HG02588 (cell line): ENCODE results near the gene FIGNL2.
"Not testable (repeated sequence)": the region's sequence is repeated elsewhere in the genome, so short reads cannot be mapped to it uniquely, and the experiment has no call there.

Experiments
- ATAC-seq: cut with Tn5 transposase; IDR thresholded peaks from one replicate; pipeline ENCODE4 v1.9.1; 2021; ENCODE audit warnings: mild to moderate bottlenecking, moderate library complexity; ENCODE audit not compliant: unreplicated experiment

FIGNL2 gene

GRCh38 chr12:51819736-51820525 is 28.6 kb downstream of the FIGNL2 start:
- no peak for ATAC-seq

DNA sequence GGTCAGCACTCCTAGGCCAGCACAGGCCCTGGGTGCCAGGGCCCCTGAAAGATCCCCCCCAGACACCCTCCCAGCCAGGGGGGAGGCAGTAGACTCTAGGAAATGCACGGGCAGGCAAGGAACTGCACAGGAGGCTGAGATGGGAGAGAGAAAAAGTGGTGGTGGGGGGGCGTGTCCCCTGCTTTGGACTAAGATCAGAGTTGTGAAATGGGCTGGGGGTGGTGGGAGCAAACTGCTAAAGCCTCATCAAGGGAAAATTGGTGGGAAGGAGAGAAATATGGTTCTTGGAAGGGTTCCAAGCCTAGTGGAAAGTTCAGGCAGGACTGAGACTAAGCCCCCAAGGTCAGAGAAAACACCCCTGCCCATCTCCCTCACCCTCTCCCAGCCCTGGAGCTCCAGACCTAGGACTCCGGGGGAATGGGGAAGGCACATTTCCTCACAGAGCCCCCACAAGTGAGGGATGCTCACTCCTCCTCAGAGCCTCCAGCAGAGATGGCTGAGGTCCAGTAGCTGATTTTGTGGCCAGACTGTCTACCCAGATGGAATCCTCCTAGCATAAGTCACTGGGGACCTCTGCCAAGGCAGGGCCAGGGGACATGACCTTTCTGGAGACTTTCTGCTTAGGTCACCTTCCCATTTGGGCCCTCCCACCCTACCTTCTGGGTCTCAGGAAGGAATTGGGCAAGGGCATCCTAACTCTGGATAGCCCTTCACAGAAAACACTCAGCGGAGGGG is 29.8 kb downstream of the FIGNL2 start:
- no peak for ATAC-seq

DNA sequence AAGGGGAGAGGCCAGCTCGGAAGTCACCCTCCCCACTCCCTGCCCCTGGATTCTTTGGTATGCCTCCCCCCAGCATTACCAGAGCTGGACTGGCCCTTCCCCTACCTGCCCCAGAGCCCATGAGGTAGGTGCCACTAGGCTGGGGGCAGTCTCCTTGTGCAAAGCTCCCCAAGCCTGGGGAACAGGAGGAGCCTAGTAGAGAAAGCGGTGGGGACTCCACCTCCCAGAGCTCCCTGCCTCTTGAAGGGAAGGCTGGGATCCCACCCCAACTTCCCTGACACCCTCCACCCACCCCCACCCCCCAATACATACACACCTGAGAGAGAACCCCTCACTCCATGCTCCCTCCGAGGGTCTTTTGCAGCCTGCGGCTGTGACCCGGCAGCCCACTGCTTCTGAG is 30.4 kb downstream of the FIGNL2 start:
- ATAC-seq = no peak

GRCh38 chr12:51817027-51817953 is 31.2 kb downstream of the FIGNL2 start:
- no peak for ATAC-seq

DNA sequence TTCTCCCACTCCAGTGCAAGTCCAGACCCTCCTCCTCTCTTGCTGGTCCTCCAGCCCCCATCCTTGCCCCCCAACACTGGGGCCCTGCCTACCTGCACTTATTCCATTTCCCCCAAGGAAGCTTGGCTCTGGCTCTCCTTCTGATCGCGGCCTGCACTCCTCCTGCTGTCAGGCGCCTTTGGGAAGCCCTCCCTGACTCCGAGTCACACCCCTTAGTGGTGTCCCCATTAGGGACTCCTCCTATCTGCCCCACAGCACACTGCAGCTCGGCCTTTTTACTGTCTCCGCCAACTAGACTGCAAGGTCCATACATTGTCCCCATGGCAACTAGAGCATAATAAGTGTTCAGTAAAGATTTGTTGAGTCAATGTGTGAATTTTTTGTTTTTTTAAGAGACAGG is 32.9 kb downstream of the FIGNL2 start:
- ATAC-seq = no peak

DNA sequence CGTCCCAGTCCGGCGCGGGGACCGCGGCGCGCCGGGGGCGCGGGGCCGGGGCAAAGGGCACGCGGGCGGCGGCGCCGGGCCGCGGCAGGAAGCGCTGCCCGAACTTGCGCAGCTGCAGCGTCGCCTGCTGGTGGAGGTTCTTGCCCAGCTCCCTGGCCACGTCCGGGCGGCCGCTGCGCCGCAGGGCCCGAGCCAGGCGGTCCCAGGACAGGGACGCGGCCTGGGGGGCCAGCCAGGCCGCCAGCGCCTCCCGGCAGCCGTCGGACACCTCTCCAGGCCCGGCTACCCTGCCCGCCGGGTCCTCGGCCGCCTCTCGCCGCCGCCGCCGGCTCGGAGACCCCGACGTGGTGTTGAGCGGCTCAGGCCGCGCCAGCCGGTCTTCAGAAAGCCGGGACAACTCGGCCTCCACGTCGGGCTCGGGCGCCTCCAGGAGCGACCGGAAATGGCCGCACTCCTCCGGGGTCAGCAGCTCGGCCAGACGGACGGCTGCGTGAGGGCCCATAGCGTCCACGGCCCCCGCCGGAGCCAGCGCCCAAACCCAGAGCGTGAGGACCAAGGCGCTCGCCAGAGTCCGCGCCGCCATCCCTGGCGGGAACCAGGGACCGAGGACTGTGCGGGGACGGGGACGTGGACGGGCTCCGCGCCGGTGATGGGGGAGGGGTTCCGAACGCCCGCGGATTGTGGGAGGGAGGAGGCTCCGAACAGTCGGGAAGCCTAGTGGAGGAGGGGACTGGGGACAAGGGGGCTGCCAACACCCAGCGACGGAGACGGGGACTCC is 34.0 kb downstream of the FIGNL2 start:
- ATAC-seq = no peak

DNA sequence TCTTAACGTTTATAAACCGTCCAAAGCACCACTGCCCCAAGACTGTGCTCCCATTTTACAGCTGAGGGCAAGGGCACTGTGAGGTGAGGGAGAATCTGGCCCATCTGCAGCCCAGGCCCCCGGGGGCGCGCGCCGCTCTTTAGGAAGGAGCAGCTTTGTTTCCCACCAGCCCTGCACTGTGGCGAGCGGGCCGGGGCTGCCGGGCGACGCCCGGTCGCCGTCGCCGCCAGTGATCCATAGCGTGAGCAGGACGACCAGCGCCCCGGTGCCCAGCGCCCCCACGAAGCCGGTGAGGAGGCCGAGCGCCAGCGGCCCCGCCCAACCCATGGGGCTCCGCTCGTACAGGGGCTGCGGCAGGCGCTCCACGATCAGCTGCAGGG is 34.6 kb downstream of the FIGNL2 start:
- no peak for ATAC-seq

- no peak for ATAC-seq
Measured at GRCh38 chr12:51812871-51813270, 35.6 kb downstream of the FIGNL2 start.

- ATAC-seq = no peak
Measured at GRCh38 chr12:51811203-51812202, 37.0 kb downstream of the FIGNL2 start.

DNA sequence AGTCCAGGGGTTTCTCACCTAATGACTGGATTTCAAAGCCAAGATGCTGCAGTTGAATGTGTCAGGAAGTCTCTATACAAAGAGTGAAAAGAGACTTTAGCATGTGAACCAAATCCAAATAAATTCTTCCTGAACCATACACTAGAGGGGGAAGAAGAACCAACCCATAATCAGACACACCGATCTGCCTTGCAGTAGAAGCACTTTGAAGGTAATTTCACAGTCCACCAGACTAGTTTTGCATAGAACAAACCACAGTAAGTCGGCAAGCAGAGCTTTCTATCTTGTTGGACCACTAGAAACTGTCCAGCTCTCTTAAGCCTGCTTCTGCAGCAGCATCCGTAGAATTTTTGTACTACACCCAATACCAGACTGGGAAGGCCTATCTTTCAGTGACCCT is 39.3 kb downstream of the FIGNL2 start:
- ATAC-seq = no peak

DNA sequence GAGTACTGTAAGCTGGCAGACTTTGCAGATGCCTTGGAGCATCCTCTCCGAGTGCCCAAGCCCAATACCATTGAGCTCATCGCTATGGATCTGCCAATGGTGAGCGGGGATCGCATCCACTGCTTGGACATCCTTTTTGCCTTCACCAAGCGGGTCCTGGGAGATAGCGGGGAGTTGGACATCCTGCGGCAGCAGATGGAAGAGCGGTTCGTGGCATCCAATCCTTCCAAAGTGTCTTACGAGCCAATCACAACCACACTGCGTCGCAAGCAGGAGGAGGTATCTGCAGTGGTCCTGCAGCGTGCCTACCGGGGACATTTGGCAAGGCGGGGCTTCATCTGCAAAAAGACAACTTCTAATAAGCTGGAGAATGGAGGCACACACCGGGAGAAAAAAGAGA is 41.6 kb downstream of the FIGNL2 start:
- no peak for ATAC-seq

DNA sequence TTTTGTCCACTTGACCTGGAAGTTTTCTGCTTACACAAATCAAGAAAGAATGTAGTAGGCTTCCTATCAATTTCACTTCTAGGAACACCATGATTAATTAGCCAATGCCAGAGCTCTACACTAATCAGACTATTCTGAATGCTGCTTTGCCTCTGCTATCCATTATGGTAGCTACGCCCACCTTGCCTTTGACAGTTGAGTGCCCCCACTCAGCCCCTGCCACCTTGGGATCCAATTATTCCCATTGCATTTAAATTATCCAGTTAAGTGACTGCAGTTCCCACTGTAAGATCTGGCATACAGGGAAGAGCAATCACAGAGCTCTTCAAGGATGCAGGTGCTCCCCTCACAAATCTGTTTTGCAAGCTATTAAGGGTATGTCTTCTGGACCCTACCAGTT is 47.5 kb downstream of the FIGNL2 start:
- ATAC-seq = no peak

DNA sequence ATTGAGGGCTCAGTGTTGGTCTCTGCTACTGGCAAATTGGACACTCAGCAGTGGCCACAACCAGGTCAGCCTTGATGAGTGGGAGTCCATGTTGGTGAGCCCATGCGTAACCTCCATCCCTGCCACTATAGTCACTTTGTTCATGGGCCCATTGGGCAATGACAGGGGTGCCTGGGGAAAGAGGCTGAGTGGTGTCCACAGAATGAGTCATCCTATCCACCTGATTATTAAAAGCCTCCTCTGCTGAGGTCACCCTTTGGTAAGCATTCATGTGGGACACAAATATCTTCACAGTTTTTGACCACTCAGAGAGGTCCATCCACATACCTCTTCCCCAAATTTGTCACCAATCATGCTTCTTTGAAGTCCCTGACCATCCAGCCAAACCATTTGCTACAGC is 50.0 kb downstream of the FIGNL2 start:
- no peak for ATAC-seq

- ATAC-seq = not testable (repeated sequence)
Measured at GRCh38 chr12:51798051-51798450, 50.5 kb downstream of the FIGNL2 start.

- ATAC-seq = no peak
Measured at GRCh38 chr12:51797301-51797700, 51.2 kb downstream of the FIGNL2 start.

DNA sequence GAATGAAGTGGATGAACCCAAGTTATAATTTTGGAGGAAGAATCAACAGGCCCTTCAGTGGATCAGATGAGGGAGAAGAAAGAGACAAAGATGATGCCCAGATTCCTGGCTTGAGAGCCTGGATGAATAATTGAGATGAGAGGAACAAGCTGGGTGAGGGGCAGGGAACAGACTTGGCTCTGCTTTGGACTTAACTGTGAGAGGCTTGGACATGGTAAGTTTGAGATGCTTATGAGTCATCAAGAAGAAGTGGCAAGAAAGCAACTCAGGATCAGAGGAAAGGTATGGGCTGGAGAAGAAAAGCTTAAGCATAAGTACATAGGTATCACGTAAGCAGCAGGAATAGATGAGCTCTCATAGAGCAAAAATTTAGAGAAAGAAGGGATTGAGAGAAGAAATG is 55.3 kb downstream of the FIGNL2 start:
- no peak for ATAC-seq

DNA sequence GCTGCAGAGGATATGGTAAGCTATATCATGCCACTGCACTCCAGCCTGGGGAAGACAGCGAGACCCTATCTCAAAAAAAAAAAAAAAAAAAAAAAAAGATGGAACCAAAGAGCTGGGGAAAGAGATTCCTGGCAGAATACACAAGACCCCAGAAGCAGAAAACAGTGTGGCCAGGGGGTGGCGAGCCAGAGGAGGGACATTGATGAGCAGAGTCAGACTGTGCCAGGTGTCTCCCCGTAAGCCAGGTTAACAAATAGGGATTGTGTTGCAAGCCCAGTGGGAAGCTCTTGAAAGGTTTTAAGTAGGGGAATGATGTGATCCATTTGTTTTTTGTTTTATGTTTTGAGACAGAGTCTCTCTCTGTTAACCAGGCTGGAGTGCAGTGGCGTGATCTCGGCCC is 56.1 kb downstream of the FIGNL2 start:
- ATAC-seq = no peak

GRCh38 chr12:51788876-51789275 is 59.6 kb downstream of the FIGNL2 start:
- ATAC-seq = peak; percentile 50

GRCh38 chr12:51785906-51786305 is 62.6 kb downstream of the FIGNL2 start:
- ATAC-seq = no peak
